Measurements from ENCODE around the gene FAM124B. TPM values are rescaled to one million over a fixed set of nuclear protein-coding genes. Genes with fewer than 3 reads are reported as not detected.

Gene FAM124B
- total and polyA plus RNA-seq, 2 of the 8 experiments (the other 6 are each of a cell fraction or from before 2014, with no cell fraction given) = 2.1 to 2.6 TPM

DNA sequence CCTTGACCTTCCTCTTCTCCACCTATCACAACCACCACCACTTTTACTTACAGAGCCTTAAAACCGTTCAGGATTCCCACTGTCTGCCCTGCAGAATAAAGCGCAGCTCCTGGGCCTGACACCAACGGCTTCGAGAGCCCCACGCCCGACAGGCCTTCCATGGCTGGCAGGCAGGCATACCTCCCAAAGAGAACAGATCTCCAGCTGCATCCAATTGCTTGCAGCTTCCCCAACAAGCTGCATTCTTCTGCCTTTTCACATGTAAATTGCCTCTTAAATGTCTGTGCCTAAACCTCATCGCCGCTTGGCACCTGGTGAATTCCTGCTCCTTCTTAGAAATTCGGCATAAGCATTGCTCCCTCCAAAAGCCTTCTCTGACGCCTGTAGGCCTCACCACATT is 31.5 kb upstream of the FAM124B start (continued):
- TF ChIP-seq SRF (IDR thresholded peaks at IDR 0.05; ENCODE audit: low read depth, low read length) (no peak), CREB1 (IDR thresholded peaks at IDR 0.05) (no peak), FOSL1 (IDR thresholded peaks at IDR 0.05; ENCODE audit: insufficient read depth, low read depth, low read length) (no peak), KDM1A (IDR thresholded peaks at IDR 0.05; ENCODE audit: borderline replicate concordance, low read length) (0 out of 2 replicates have a peak, but pooled peaks have one; percentile 20), PHF8 (conservative IDR thresholded peaks at IDR 0.05; ENCODE audit: low read depth, low read length) (no peak), SIRT6 (IDR thresholded peaks at IDR 0.05; ENCODE audit: low read length) (no peak), RBBP5 (IDR thresholded peaks at IDR 0.05; ENCODE audit: borderline replicate concordance, low read depth, low read length) (peak; percentile 71; the same call in 1 of the 2 replicates), RNF2 (IDR thresholded peaks at IDR 0.05; ENCODE audit: borderline replicate concordance, low read depth, low read length, missing control alignments, poor library complexity, severe bottlenecking) (no peak), TCF12 (IDR thresholded peaks at IDR 0.05; ENCODE audit: low read depth, low read length) (peak; percentile 96), GTF2F1 (IDR thresholded peaks at IDR 0.05; ENCODE audit: borderline replicate concordance, low read depth, low read length) (no peak), POLR2AphosphoS5 (IDR thresholded peaks at IDR 0.05; ENCODE audit: low read depth, low read length) (no peak), JUND (IDR thresholded peaks at IDR 0.05; ENCODE audit: low read length) (no peak), EZH2 (IDR thresholded peaks at IDR 0.05; ENCODE audit: low read depth, low read length, severe bottlenecking) (no peak), KDM4A (IDR thresholded peaks at IDR 0.05; ENCODE audit: low read depth, low read length, severe bottlenecking) (no peak)
- TF ChIP-seq, protein P1, sequence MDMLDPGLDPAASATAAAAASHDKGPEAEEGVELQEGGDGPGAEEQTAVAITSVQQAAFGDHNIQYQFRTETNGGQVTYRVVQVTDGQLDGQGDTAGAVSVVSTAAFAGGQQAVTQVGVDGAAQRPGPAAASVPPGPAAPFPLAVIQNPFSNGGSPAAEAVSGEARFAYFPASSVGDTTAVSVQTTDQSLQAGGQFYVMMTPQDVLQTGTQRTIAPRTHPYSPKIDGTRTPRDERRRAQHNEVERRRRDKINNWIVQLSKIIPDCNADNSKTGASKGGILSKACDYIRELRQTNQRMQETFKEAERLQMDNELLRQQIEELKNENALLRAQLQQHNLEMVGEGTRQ (IDR thresholded peaks at IDR 0.05; ENCODE audit: low read length) = no peak
- TF ChIP-seq, protein P2, sequence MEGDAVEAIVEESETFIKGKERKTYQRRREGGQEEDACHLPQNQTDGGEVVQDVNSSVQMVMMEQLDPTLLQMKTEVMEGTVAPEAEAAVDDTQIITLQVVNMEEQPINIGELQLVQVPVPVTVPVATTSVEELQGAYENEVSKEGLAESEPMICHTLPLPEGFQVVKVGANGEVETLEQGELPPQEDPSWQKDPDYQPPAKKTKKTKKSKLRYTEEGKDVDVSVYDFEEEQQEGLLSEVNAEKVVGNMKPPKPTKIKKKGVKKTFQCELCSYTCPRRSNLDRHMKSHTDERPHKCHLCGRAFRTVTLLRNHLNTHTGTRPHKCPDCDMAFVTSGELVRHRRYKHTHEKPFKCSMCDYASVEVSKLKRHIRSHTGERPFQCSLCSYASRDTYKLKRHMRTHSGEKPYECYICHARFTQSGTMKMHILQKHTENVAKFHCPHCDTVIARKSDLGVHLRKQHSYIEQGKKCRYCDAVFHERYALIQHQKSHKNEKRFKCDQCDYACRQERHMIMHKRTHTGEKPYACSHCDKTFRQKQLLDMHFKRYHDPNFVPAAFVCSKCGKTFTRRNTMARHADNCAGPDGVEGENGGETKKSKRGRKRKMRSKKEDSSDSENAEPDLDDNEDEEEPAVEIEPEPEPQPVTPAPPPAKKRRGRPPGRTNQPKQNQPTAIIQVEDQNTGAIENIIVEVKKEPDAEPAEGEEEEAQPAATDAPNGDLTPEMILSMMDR (IDR thresholded peaks at IDR 0.05; ENCODE audit: control extremely low read depth in 1 of 3, insufficient read depth in 1 of 3, low read depth in 1 of 3, low read length in 3 of 3) = no peak
- TF ChIP-seq, protein P3, sequence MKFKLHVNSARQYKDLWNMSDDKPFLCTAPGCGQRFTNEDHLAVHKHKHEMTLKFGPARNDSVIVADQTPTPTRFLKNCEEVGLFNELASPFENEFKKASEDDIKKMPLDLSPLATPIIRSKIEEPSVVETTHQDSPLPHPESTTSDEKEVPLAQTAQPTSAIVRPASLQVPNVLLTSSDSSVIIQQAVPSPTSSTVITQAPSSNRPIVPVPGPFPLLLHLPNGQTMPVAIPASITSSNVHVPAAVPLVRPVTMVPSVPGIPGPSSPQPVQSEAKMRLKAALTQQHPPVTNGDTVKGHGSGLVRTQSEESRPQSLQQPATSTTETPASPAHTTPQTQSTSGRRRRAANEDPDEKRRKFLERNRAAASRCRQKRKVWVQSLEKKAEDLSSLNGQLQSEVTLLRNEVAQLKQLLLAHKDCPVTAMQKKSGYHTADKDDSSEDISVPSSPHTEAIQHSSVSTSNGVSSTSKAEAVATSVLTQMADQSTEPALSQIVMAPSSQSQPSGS (IDR thresholded peaks at IDR 0.05; ENCODE audit: low read length) = no peak
- TF ChIP-seq, protein P4, sequence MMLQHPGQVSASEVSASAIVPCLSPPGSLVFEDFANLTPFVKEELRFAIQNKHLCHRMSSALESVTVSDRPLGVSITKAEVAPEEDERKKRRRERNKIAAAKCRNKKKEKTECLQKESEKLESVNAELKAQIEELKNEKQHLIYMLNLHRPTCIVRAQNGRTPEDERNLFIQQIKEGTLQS (IDR thresholded peaks at IDR 0.05; ENCODE audit: insufficient read depth, low read depth, low read length) = no peak

All from H1 (cell line).